ENCODE data around the gene HES4. TPM values are rescaled to one million over a fixed set of nuclear protein-coding genes. Genes with fewer than 3 reads are reported as not detected.

The HES4 gene
- total RNA-seq, 1 donor from 2014 or later = 75.0 TPM

DNA sequence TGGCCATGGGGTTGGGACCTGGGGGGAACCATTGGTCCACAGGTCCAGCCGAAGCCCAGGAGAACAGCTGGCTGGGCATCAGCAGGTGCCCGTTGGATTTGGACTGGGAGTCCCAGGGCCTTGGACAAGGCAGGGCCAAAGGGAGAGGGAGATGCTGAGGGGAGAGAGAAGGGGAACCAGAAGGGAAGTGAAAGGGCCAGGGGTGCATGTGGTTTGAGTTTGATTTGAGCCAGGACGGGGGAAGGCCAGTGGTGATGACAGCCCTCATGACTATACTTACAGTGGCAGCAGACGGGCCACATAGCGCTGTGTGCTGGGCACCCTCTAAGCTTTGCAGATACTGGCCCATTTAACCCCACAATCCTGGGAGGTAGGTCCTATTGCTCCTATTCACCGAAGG is 38.8 kb upstream of the HES4 start:
- TF ChIP-seq, protein P1, sequence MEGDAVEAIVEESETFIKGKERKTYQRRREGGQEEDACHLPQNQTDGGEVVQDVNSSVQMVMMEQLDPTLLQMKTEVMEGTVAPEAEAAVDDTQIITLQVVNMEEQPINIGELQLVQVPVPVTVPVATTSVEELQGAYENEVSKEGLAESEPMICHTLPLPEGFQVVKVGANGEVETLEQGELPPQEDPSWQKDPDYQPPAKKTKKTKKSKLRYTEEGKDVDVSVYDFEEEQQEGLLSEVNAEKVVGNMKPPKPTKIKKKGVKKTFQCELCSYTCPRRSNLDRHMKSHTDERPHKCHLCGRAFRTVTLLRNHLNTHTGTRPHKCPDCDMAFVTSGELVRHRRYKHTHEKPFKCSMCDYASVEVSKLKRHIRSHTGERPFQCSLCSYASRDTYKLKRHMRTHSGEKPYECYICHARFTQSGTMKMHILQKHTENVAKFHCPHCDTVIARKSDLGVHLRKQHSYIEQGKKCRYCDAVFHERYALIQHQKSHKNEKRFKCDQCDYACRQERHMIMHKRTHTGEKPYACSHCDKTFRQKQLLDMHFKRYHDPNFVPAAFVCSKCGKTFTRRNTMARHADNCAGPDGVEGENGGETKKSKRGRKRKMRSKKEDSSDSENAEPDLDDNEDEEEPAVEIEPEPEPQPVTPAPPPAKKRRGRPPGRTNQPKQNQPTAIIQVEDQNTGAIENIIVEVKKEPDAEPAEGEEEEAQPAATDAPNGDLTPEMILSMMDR (IDR thresholded peaks at IDR 0.05) = no peak
- peaks cover 6% of the 10 kb centered on the region for H3K4me1 Mint-ChIP-seq (ENCODE audit: unreplicated experiment)
- peaks cover 6% of the 10 kb centered on the region for H3K36me3 Mint-ChIP-seq (ENCODE audit: unreplicated experiment)
- H3K27ac Mint-ChIP-seq (ENCODE audit: unreplicated experiment) = no peak overlapping the region
- no peaks in the 10 kb centered on the region for H3K27me3 Mint-ChIP-seq (ENCODE audit: unreplicated experiment)
- DNase-seq (ENCODE audit: extremely low spot score, unreplicated experiment) = no peak
- H3K4me3 Mint-ChIP-seq (ENCODE audit: unreplicated experiment) = no peak overlapping the region
- H3K9me3 Mint-ChIP-seq (ENCODE audit: unreplicated experiment) = no peaks in the 10 kb centered on the region

DNA sequence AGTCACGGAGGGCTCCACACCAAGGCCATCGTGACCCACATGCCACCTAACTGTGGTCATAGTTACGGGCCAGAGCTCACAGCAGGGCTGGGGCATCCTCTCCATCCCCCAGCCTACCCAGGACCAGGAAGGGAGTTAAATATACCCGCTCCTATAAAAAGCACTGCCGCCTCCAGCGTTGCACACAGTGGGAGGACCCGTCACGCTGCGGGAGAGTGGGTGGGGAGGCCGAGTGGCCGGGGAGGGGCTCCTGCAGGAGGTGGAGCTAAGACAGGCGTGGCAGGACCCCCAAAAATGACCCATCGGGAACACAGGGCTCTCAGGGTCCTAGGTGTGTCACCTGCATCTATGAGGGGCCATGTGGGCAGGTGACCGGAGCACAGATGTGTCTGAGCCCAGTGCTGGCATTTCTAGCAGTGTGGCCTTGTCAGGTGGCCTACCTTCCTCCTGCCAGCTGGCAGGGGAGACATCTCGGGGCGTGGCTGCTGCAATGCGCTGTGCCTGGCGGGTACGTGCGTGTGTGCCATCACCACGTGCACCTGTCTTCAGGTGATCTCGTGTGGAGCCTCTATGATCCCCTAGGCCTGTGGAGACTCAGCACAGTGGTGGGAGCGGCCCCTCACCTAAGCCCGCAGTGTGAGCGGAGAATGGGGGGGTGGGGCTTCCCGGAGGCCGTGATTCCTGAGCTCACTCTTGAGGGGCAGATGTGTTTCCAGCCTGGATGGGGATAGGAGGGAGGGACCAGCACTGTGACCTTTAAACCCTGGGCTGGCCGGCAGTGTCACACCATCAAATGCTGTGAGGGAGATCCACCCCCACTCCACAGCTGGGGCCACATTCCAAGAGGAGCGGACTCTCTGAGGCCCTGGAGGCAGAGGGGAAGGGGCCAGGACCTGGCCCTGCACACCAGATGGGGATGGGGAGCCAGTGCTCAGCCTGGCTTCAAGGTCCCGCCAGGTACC is 37.8 kb upstream of the HES4 start:
- no peaks in the 10 kb centered on the region for H3K27me3 Mint-ChIP-seq (ENCODE audit: unreplicated experiment)
- no peaks in the 10 kb centered on the region for H3K9me3 Mint-ChIP-seq (ENCODE audit: unreplicated experiment)
- H3K4me3 Mint-ChIP-seq (ENCODE audit: unreplicated experiment) = no peak overlapping the region
- TF ChIP-seq, protein P1 (IDR thresholded peaks at IDR 0.05) = no peak
- H3K4me1 Mint-ChIP-seq (ENCODE audit: unreplicated experiment) = peaks cover 6% of the 10 kb centered on the region
- H3K36me3 Mint-ChIP-seq (ENCODE audit: unreplicated experiment) = peaks cover 6% of the 10 kb centered on the region
- no peak for DNase-seq (ENCODE audit: extremely low spot score, unreplicated experiment)
- H3K27ac Mint-ChIP-seq (ENCODE audit: unreplicated experiment) = no peak overlapping the region

DNA sequence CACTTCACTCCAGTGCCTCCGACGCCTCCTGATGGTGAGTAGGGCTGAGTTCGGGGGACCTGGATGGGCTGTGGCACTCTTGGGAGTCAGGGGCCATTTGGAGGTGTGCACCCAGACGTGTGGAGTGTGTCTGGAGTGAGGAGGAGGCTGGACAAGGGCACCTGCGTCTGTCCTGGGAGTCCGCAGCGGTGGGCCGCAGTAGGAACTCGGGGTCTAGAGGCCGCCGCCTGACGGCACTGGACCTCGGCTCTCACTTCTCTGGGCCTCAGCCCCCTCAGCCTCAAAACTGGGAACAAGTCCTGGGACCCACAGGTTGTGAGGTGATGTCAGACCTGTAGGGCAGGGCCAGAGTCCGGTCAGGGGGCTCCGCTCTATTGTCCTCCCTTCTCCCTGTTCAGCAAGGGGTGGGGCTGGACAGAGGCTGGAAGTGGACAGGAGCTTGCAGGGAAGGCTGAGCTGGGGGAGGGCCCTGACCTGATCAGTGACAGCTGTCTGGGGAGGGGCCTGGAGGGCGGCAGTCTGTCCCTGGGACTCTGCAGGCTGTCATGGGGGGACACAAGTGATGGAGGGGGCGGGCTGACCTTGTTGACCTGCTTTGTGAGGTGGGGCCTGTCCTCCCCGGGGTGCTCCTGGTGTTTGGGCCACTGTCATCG is 35.5 kb upstream of the HES4 start:
- DNase-seq (ENCODE audit: extremely low spot score, unreplicated experiment) = no peak
- Mint-ChIP-seq H3K27ac (ENCODE audit: unreplicated experiment) (no peak overlapping the region), H3K4me1 (ENCODE audit: unreplicated experiment) (peaks cover 15% of the 10 kb centered on the region), H3K9me3 (ENCODE audit: unreplicated experiment) (no peaks in the 10 kb centered on the region), H3K27me3 (ENCODE audit: unreplicated experiment) (no peaks in the 10 kb centered on the region), H3K36me3 (ENCODE audit: unreplicated experiment) (peaks cover 6% of the 10 kb centered on the region), H3K4me3 (ENCODE audit: unreplicated experiment) (no peak overlapping the region)
- TF ChIP-seq, protein P1 (IDR thresholded peaks at IDR 0.05) = no peak

DNA sequence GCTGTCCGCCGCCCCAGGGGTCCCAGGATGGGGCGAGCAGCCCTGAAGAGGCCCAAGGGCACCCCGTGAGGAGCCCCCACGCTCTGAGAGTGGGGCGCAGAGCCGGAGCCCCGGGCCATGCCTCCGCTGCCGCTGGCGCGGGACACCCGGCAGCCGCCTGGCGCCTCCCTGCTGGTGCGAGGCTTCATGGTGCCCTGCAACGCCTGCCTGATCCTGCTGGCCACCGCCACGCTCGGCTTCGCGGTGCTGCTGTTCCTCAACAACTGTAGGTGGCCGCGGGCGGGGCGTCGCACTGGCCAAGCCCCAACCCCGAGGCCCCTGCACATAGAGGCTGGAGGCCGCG is 34.5 kb upstream of the HES4 start:
- no peak overlapping the region for H3K27ac Mint-ChIP-seq (ENCODE audit: unreplicated experiment)
- peaks cover 9% of the 10 kb centered on the region for H3K4me1 Mint-ChIP-seq (ENCODE audit: unreplicated experiment)
- H3K36me3 Mint-ChIP-seq (ENCODE audit: unreplicated experiment) = peaks cover 6% of the 10 kb centered on the region
- TF ChIP-seq, protein P1 (IDR thresholded peaks at IDR 0.05) = no peak
- DNase-seq (ENCODE audit: extremely low spot score, unreplicated experiment) = no peak
- no peaks in the 10 kb centered on the region for H3K9me3 Mint-ChIP-seq (ENCODE audit: unreplicated experiment)
- no peaks in the 10 kb centered on the region for H3K27me3 Mint-ChIP-seq (ENCODE audit: unreplicated experiment)
- no peak overlapping the region for H3K4me3 Mint-ChIP-seq (ENCODE audit: unreplicated experiment)
